HUDEP-2 (cell line): ENCODE measurements around the gene VEGFB.

Experiments
- DNase-seq, 76 experiments: peaks; one replicate each; lab custom pipeline; 2025; ENCODE audit not compliant: unreplicated experiment in 76 of 76; lab: John Stamatoyannopoulos, UW

VEGFB gene

DNA sequence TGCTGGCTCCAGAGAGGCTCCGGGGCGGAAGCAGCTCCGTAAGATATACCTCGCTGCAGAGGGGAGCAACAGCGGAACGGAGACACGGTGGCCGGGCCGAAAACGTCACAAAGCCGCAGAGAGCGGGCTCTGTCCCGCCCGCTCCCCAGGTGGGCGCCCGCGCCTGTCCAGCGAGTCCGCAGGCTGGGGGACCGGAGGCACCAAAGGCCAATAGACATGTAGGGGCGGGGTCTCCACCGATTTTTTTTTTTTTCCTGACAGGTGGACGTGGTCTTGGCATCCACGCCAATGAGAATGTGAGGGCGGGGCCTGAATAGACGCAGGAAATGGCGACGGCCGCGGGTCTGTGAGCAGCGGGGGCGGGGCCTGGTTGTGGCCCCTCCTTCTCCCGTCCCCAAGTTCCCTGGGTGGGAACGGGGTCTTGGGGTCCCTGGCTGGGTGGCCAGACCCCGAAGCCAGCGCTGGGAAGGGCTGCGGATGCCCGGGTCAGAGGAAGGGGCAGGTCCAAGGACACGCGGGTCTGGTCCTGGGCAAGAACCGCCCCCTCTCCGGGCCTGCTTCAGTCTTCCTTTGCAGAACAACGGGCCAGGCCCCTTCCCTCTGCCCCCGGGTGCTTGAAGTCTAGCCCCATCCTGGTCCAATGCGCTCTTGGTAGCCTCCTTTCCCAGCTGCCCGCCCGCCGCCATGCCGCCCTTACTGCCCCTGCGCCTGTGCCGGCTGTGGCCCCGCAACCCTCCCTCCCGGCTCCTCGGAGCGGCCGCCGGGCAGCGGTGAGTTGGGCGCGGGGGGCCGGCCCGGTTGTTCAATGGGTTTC lies 4.0 kb upstream of the VEGFB start, which contains the start of gene DNAJC4:
Gene DNAJC4 (plus strand): TSS at position 378 of the 814 bp plus-strand sequence. CDS start 307 bp downstream, at position 685.
- DNase-seq, result peak in 69 of 76 experiments; percentile 43 to 90 (median 80)

GRCh38 chr11:64230985-64231365 lies 3.4 kb upstream of the VEGFB start:
- DNase-seq, result no peak

GRCh38 chr11:64231546-64231945 lies 2.8 kb upstream of the VEGFB start:
- peak in 14 of 76 experiments; percentile 8 to 40 (median 23) for DNase-seq

GRCh38 chr11:64232182-64232966 lies 2.0 kb upstream of the VEGFB start:
- peak in 1 of 76 experiments; percentile 21 for DNase-seq

- DNase-seq, result no peak
Measured at GRCh38 chr11:64232967-64233315, 1.4 kb upstream of the VEGFB start.

DNA sequence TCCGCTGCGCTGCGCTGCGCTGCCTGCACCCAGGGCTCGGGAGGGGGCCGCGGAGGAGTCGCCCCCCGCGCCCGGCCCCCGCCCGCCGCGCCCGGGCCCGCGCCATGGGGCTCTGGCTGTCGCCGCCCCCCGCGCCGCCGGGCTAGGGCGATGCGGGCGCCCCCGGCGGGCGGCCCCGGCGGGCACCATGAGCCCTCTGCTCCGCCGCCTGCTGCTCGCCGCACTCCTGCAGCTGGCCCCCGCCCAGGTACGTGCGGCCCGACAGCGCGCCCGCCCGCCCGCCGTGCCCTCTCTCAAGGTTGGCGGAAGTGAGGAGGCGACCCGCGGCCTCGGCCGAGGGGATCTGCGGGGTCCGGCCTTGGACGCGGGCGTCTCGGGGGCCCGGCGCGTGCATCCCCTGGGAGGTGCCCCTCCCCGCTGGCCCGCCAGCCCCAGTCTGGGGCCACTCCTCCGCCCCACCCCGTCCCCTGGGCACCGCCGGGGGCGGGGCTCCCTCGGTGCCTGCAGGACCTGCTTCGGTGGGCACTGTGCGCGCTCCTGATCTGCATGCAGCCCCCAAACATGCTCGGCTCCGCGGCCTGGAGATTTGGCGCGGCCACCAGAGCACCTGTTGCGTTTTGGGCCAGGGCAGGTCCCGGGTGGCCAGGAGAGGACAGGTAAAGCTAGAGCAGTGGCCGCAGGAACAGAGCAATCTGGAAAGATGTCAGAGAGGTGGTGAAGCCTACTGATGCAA lies 429 bp downstream of the VEGFB start:
- peak in 25 of 76 experiments; percentile 13 to 67 (median 36) for DNase-seq

DNA sequence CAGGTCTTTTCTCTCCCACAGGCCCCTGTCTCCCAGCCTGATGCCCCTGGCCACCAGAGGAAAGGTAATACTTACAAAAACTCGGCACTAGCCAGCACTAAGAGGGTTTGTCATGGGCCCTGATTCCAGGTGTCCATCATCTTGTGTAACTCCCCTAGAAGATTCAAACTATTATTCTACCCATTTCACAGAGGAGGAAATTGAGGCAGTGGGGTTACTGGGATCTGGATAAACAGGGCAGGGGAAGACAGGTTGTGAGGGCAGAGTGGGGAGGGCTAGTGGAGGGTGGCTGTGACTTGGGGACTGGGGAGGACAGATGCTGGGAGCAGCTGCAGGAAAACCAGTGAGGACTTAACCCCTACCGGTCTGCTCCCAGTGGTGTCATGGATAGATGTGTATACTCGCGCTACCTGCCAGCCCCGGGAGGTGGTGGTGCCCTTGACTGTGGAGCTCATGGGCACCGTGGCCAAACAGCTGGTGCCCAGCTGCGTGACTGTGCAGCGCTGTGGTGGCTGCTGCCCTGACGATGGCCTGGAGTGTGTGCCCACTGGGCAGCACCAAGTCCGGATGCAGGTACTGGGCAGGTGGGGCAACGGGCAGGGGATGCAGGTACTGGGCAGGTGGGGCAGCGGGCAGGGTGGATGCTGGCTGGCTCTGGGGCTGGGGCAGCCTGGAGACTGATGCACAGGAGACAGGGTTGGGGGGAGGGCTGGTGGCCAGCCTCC lies 1.2 kb downstream of the VEGFB start:
- DNase-seq, result no peak

- no peak for DNase-seq
Measured at GRCh38 chr11:64237484-64237951, 3.1 kb downstream of the VEGFB start.

- no peak for DNase-seq
Measured at GRCh38 chr11:64238076-64238475, 3.7 kb downstream of the VEGFB start.

GRCh38 chr11:64238999-64239398 lies 4.6 kb downstream of the VEGFB start:
- DNase-seq, result no peak

GRCh38 chr11:64239662-64240434 lies 5.5 kb downstream of the VEGFB start:
- no peak for DNase-seq

- peak in 73 of 76 experiments; percentile 43 to 98 (median 95) for DNase-seq
Measured at GRCh38 chr11:64240435-64241240, 6.3 kb downstream of the VEGFB start, which contains the start of gene FKBP2. TSS of gene FKBP2 (plus strand) at chr11:64241095. CDS start at chr11:64242388, 1,293 bp downstream.

DNA sequence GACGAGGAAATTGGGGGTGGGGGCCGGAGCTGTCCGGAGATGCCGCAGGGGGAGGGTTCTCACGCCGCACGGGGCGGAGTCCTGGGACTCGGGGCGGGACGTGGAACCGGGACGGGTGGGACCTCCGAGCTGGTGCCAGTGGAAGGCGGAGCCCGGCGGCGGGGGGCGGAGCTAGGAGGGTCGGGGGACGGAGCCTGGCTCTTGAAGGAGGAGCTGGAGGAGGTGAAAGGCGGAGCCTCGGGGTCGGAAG lies 6.8 kb downstream of the VEGFB start:
- peak in 73 of 76 experiments; percentile 65 to 100 (median 99) for DNase-seq

DNA sequence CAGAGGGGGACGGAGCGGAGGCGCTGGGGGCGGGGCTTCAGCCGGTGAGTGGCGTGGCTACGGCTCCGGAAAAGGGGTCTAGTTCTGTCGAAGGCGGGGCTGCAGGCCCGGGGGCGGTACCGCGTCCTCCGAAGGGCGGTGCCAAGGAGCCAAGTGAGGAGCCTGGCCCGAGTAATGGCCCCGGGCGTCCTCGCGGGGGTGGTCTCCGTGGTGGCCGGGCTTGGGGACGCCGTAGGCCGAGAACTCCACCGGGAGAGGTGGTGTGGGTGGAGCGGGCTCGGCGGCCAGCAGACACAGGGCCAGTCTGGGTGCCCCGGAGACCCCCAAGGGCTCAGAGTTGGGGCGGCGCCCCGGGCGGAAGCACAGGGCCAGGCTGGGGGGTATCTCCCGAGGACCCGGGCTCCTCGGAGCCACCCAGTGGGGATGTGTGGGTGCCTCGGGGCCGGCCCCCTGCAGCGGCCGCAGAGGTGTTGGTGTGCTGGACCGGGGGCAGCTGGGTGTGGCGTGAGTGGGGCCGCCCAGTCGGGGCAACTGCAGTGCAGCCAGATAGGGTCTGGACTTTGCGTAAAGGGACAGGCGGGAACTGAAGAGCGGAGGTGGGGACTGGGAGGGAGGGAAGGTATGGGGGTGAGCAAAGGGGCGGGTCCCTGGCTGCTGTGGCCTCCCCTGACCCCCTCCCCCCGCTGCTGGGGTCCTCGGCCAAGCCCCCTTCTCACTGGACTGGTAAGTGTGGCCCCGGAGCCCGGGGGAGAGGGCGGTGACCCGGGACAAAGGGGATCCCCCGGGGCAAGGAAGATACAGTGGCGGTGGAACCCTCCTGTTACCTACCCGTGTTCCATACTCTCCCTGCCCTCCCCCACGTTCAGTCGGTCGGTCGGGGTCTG lies 7.3 kb downstream of the VEGFB start:
- peak in 32 of 76 experiments; percentile 12 to 98 (median 34) for DNase-seq

DNA sequence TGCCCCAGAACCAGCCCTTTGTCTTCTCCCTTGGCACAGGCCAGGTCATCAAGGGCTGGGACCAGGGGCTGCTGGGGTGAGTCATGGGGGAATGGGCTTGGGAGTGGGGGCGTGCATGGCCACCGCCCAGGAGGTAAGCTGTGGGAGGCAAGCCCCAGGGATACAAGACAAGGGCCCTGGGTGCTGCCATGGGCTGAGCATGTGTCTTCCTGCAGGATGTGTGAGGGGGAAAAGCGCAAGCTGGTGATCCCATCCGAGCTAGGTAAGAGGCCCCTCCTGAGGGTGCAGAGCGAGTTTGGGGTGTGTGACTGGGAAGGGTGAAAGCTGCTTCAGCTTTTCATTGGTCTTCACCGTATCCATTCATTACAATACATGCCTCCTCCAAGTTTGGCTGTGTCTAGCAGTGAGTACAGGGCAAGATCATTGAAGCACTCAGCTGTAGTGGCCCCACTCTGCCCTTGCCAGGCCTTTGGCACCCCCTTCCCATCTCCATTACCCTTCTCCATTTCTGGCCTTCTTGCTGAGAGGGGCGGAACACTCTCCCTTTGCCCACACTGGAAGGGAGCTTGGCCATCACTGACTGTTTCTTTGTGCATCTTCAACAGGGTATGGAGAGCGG lies 9.0 kb downstream of the VEGFB start:
- no peak for DNase-seq

DNA sequence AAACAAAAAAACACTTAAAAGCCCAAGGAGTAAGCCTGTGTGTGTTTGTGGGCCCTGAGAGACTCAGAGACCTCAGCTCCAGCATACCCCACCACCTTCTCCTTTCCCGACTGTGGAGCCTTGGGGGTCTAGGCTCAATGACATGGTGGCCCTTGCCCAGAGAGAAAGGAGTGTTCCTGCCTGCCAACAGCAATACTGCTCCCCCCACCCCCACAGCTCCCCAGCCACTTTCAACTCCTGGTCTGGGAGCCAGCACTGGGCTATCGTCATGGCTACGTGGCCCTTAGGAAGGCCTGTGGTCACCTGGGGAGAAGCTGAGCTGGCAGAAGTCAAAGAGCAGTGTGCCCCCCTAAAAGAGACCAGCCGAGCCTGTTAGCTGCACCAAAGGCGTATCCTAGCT lies 9.7 kb downstream of the VEGFB start:
- no peak for DNase-seq

- DNase-seq, result no peak
Measured at GRCh38 chr11:64244966-64245365, 10.6 kb downstream of the VEGFB start.
